COR-L47 (cell line): ENCODE measurements around the gene EPHB2.
"Not testable (repeated sequence)": the region's sequence is repeated elsewhere in the genome, so short reads cannot be mapped to it uniquely, and the experiment has no call there.

Experiments used
- DNase-seq: peaks from one replicate; lab custom pipeline; 2025; lab: John Stamatoyannopoulos, UW

The EPHB2 gene

DNA sequence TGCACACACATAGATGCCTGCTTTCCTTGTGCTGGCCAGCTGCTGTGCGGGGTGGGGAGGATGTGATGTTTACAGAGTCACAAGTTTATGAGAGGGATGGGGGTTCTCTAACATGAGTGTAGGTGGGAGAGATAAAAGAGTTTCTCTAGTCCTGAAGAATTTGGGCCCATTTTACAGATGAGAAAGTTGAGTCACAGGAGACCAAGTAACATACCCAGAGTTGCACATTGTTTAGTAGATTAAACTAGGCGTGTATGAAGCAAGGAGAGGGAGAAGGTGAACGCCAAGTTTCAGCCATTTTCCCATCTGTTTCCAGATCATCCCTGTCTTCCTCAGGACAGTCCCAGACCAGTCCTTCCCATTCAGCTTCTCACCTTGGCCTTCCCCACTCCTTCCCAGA is 126.7 kb downstream of the EPHB2 start:
- no peak for DNase-seq

DNA sequence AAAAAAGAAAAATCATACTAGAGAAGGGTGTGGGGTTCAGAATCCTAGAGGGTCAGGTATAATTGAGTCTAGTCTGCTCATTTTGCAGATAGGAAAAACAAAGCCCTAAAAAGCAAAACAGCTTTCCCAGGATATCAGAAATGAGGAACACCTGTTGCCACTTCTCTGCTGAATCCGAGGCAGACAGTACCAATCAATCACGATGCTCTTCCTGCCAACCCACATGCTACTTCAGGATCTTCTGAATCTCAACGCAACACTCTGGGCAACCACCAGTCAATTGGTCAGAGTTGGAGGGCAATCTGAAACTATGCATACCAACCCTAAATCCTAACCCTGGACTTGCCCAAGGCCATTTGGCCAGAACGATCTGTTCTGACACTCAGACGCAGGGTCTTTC is 128.3 kb downstream of the EPHB2 start:
- DNase-seq, result no peak

DNA sequence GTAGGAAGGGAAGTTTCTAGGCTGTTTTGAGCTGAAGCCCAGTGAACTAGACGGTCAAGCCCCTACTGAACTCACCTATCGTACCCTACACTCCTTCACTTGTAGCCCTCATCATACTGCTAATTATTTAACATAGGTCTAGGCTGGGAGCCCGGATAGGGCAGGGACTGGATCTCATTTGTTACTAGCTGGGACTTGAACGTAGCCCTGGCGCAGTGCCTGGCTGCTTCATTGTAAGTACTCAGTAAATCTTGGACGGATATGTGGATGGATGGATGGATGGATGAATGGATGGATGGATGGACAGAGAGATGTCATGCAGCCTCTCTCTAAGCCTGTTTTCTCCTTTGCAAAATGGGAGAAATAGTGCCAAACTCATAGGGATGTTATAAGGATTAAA is 129.2 kb downstream of the EPHB2 start:
- DNase-seq, result no peak

DNA sequence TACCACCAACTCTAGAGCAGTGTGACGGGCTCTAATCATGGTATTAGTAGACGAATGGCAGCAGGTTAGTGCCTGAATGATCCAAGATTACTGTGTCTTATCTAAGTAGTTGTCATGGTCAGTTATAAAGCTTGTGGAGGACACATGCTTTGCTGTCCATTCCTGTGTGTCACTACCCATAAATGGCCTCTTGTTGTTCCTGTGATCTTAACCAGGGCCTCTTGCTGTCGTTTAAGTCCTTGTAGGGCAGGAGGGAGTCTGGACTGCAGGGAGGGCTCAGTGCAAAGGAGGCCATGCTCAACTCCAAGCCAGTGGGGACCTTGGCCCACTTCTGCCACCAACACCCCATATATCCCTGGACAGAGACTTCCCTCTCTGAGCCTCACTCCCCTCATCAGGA is 130.5 kb downstream of the EPHB2 start:
- DNase-seq, result no peak

DNA sequence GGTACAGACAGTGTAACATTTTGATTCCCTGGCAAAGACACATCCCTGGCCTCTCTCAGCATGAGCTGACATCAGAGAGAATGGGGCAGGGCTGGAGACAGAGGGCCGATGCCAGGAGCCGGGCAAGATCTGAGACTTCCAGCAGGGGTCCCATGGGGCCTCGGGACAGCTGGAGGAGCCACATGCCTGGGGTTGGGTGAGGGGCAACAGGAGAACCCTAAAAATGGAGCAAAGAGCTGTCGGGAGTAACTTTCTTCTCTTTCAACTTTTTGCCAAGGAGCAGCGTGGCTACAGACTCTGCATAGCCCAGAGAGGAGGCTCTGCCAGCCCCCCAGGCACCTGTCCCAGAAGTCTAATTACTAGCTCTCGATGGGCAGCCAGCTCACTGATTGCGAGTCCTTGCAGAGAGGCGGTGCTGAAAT is 131.2 kb downstream of the EPHB2 start:
- peak; percentile 20 for DNase-seq

GRCh38 chr1:22843441-22844183 is 133.0 kb downstream of the EPHB2 start:
- DNase-seq, result not testable (repeated sequence)

DNA sequence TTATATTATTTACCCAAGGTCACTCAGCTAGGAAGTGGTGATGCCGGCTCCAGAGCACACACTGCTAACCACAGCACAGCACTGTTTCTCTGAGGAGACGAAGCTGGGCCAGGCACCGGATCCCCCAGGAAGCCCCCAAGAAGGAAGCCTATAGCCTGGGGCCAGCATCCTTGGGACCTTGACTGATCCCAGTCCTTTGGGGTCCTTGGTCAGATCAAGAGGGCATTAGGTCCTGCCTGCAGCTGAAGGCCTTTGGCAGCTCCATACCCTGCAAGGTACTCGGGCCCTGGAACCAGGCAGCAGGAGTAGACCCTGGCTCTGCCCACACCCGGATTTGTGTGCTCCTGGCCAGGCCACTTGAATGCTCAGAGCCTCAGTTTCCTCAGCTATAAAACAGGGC is 134.0 kb downstream of the EPHB2 start:
- DNase-seq, result no peak

DNA sequence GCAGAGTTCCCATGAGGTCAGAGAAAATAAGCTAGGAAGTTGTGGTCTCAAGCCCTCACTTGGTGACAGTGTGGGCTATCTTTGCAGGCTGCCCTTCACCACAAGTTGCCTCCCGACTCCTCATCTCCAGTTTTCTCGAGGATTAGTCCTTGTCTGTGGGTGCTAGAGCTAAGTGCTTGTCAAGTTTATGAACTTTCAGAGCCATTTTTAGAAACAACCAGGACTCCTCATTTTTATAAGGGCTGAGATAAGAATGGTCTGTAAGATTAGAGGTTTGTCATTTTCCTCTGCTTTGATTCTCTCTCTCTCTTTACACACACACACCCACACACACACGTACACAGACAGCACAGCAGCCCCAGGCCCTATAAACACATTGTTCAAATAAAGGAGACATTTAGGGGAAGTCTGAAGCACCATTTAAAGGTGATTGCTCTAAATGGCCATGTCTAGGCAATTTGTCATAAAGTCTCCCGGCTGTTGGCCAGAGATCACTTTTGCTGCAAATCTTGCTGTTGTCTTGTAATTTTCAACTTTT is 134.8 kb downstream of the EPHB2 start:
- no peak for DNase-seq

- DNase-seq, result no peak
These were observed 135.8 kb downstream of the EPHB2 start for GRCh38 chr1:22846458-22846857.

GRCh38 chr1:22847249-22847648 is 136.6 kb downstream of the EPHB2 start:
- DNase-seq, result no peak

DNA sequence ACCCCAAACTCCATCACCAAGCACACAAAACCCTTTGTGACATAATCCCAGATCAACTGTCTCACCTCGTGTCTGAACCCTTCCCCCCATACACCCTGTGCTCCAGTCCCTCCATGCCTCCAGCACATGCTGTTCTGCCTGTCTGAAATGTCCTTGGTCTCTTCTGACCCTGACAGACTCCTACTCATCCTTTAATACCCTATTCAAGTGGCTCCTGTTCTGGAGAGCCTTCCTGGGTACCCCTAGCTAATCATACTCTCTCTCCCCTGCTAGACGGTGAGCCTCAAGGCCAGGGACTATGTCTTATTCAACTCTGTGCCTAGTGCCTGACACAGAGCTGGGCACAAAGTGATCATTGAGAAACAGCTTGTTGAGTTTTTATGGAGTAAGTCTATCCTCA is 137.1 kb downstream of the EPHB2 start:
- no peak for DNase-seq

DNA sequence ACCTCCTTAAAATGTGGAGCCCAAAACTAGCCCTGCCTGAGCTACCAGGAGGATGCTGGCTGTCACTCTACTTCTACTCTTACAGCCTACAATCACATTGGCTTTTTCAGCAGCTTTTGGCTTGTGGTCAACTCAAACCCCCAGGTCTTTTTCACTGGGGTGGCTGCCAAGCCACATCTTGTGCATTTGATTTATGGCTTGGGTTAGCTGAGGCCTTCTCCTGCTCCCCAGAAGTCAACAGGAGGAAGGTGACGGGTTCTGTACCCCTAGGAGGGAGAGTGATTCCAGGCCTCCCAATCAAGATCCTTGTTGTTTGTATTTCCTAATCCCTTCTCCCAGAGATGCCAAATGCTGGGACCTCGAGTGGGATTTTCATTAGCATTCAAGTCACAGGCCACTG is 137.8 kb downstream of the EPHB2 start:
- DNase-seq, result no peak

DNA sequence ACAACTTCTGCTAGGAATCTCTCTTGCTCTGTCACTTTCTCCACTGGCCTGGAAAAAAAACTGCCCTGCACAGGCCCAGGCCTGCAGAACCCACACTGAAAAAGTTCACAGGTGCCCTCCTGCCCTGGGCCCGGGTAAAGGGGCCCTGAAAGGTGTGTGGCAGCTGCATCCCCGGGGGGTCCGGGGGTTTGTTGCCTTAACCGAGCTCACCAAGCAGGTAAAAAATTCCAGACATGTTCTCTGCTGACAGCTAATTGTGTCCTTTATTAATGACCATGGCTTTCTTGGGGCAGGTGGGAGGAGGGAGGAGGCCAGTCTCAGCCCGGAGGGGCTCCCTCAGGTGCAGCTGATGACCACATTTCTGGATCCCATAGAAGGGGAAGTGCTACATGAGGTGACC is 139.1 kb downstream of the EPHB2 start:
- no peak for DNase-seq

GRCh38 chr1:22850281-22850680 is 139.6 kb downstream of the EPHB2 start:
- DNase-seq, result no peak

DNA sequence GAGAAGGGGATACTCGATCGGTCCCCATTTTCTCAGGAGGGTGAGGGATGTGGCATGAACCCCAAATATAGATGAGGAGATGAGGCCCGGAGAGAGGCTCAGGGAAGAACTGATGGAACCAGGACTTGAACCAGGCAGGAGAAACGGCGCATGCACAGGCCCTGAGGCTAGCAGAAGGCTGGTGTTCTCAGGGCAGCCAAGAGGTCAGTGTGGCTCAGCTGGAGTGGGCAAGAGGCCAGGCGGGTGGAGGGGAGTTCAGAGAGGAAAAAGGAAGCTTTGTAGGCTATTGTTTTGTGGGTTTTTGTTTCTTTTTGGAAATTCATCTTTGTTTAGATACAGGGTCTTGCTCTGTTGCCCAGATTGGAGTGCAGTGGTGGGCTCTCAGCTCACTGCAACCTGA is 140.0 kb downstream of the EPHB2 start:
- DNase-seq, result no peak

DNA sequence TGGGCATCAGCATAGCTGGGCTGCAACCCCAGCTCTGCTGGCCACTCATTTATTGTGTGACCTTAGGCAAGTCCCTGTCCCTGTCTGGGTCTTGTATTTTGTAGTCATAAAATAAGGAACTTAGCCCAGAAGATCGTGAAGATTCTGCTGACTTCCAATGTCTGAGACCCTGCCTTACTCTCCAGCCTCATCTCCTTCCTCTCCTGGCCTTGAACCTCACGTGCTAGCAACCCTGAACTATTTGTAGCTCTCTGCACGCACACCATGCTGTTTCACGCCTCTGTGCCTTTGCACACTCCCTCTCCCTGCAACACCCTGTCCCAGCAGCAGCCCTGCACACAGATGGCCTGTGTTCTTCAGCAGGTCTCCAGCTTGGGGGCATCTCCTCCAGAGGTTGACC is 140.9 kb downstream of the EPHB2 start:
- no peak for DNase-seq

DNA sequence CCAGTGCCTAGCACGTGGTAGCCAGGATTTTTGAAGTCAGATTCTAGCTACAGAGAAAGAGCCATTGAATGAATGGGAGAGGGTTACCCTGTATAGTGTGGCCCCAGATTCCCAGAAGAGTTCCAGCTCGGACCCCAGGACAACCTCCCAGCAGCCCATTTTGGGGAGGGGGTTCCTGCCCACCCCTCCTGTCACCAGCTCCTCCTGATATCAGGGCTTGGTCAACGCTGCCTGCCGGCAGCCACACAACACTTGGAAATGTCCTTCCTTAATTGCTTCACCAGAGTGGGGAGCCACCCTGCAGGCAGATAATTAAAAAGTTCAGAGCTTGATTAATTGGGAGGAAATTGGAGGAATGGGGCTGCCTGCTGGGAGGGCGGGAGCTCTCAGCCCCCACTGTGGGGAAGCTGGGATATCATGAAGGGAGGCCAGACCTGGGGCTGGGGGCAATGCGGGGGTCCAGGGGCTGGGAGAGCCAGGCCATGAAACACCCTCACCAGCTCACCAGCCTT is 141.6 kb downstream of the EPHB2 start:
- DNase-seq, result no peak

DNA sequence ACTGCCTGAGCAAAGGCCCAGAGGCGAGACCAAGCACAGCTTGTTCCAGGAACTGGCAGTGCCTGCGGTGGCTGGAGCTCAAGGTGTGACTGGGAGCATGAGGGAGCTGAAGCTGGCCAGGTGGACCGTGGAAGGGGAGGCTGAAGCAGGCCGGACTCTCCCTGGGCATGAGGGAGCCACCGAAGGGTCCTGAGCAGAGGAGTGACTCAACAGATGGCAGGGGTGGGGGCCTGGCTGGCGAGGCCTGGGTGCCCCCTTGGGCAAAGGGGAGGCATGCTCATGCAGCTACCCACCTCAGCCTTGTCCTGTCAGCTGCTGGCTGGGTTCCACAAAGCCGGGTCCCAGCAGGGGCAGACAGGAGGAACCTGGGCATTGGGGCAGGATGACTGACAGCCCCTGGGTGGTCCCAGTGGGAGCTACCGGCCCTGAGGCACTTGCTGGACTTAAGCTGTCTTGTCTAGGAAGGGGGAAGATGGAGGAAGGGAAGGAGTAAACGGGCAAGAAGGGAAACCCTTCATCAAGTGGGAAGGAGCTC is 143.1 kb downstream of the EPHB2 start:
- no peak for DNase-seq

- no peak for DNase-seq
These were observed 144.3 kb downstream of the EPHB2 start for GRCh38 chr1:22854688-22855565.

DNA sequence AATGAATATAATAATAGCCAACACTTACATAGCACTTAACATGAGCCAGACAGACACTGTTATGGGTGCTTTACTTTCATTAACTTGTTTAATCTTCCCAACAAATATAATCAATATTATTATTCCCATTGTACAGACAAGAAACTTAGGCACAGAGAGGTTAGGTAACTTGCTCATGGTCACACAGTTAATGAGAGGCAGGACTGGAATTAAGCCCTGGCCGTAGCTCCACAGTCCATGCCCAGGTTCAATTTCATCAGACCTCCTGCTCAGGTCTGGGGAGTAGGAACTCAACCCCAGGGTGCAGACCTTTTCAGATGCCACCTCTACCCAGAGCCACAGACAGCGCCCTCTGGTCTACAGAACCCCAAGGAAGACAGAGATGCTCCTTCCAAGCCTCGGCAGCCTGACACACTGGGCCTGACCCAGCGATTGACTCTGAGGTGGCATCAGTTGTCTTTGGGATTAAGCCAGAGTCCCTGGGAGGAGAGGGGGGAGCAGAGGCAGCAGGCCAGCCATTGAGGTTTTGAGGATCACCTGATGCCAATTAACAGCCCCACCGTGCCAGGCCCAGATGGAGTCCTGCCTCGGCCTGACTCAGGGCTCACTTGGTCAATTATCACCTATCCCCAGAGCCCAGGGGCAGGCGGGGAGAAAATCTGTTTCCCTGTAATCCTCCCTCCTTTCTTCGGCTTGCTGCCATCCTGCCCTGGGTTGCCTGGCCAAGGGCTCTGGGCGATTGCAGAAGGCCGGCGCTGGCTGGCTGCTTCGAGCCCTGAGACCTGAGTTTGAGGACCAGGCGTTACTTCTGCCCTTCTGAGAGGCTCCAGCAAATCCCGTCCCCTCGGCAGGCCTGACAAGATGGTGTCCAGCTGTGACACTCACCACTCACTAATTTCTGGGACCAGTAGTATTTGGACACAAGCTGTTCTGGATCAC is 145.3 kb downstream of the EPHB2 start:
- no peak for DNase-seq

DNA sequence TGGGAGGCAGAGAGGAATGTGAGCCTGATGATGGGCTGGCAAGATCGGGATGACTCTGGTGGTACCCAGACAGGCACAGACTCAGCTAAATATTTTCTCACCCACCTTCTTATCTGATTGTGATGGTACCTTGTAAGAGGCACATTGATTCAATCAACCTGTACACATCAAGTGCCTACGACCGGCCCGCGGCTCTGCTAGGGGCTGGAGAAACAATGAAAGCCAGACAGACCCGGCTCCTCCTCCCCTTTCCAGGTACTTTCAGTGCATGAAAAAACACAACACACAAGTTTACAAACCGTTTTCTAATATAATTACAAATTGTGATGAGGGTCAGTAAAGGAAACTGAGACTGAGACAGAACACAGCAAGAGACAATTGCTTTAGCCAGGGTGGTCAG is 147.0 kb downstream of the EPHB2 start:
- no peak for DNase-seq

DNA sequence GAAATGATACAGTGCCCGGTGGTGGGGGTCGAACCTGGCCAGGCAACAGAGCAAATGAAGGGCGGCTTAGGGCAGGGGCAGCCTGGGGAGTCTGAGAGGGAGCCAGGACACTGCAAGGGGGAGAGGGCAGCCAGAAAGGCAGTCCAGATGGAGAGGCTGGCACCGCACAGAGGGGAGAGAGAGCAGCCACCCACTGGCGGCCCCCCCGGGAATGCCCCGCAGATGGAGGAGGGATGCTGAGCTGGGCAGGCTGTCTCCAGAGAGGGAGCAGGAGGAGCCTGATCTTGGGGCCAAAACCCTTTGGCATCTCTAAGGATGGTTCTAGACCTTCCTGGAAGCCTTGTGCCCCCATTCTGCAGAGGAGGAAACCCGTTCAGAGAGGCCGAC is 149.8 kb downstream of the EPHB2 start:
- DNase-seq, result no peak
